HL-60/S4 (cell line): ENCODE results near the gene ALDH1A3.

Experiments
- in situ Hi-C: fragments of 300-500 bp; cut with MboI; formaldehyde crosslinking; loops from 2 replicates; pipeline ENCODE4 v1.14.3; 2022; ENCODE audit warnings: low sequenced_read_pairs

ALDH1A3 gene

GRCh38 chr15:100942656-100943425 lies 63.2 kb downstream of the ALDH1A3 start:
- in situ Hi-C loops, result no loop called here

- in situ Hi-C loops, result no loop called here
These were observed 64.7 kb downstream of the ALDH1A3 start for GRCh38 chr15:100944244-100944895.

- in situ Hi-C loops, result no loop called here
These were observed 65.4 kb downstream of the ALDH1A3 start for GRCh38 chr15:100944986-100945385.

GRCh38 chr15:100947760-100948429 lies 68.3 kb downstream of the ALDH1A3 start:
- in situ Hi-C loops, result no loop called here

GRCh38 chr15:100948430-100948762 lies 68.8 kb downstream of the ALDH1A3 start:
- in situ Hi-C loops, result no loop called here

GRCh38 chr15:100949691-100950090 lies 70.1 kb downstream of the ALDH1A3 start:
- in situ Hi-C loops, result no loop called here

- in situ Hi-C loops, result no loop called here
These were observed 72.3 kb downstream of the ALDH1A3 start for GRCh38 chr15:100951965-100952364.

GRCh38 chr15:100952566-100952965 lies 72.9 kb downstream of the ALDH1A3 start:
- in situ Hi-C loops, result no loop called here

GRCh38 chr15:100958326-100959065 lies 78.9 kb downstream of the ALDH1A3 start:
- in situ Hi-C loops, result no loop called here

GRCh38 chr15:100959066-100960050 lies 79.7 kb downstream of the ALDH1A3 start:
- in situ Hi-C loops, result no loop called here
